ENCODE measurements around the gene ZIC5.

ZIC5 gene

GRCh38 chr13:99929866-99930265 is 41.7 kb downstream of the ZIC5 start:
- no peak for DNase-seq

- DNase-seq = no peak
These were observed 45.4 kb downstream of the ZIC5 start for GRCh38 chr13:99926014-99926731.

GRCh38 chr13:99923877-99924582 is 47.5 kb downstream of the ZIC5 start:
- no peak for DNase-seq

GRCh38 chr13:99922631-99923404 is 48.7 kb downstream of the ZIC5 start:
- no peak for DNase-seq

- no peak for DNase-seq
These were observed 52.4 kb downstream of the ZIC5 start for GRCh38 chr13:99919132-99919531.

- peak; percentile 54 for DNase-seq
These were observed 55.0 kb downstream of the ZIC5 start for GRCh38 chr13:99916366-99917103.

GRCh38 chr13:99913167-99913566 is 58.4 kb downstream of the ZIC5 start:
- DNase-seq = no peak

All from NCI-H226 (cell line).